ENCODE measurements around the gene ACTN1. TPM values are rescaled to one million over a fixed set of nuclear protein-coding genes. Genes with fewer than 3 reads are reported as not detected.

Gene ACTN1
- polyA plus RNA-seq, 1 of the 3 experiments (the other 2 are of a cell fraction), result 319 TPM

GRCh38 chr14:68879321-68879781 lies 99.8 kb downstream of the ACTN1 start (continued):
- TF ChIP-seq PBX3 (IDR thresholded peaks at IDR 0.05), result no peak
- TF ChIP-seq, protein P1, sequence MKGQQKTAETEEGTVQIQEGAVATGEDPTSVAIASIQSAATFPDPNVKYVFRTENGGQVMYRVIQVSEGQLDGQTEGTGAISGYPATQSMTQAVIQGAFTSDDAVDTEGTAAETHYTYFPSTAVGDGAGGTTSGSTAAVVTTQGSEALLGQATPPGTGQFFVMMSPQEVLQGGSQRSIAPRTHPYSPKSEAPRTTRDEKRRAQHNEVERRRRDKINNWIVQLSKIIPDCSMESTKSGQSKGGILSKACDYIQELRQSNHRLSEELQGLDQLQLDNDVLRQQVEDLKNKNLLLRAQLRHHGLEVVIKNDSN (IDR thresholded peaks at IDR 0.05; ENCODE audit: borderline replicate concordance, low read depth), result no peak
- no peak for TF ChIP-seq CHD2 (IDR thresholded peaks at IDR 0.05; ENCODE audit: low read length, partially characterized antibody)
- TF ChIP-seq RXRA (IDR thresholded peaks at IDR 0.05; ENCODE audit: borderline replicate concordance, low read depth), result no peak
- TF ChIP-seq, protein P2, sequence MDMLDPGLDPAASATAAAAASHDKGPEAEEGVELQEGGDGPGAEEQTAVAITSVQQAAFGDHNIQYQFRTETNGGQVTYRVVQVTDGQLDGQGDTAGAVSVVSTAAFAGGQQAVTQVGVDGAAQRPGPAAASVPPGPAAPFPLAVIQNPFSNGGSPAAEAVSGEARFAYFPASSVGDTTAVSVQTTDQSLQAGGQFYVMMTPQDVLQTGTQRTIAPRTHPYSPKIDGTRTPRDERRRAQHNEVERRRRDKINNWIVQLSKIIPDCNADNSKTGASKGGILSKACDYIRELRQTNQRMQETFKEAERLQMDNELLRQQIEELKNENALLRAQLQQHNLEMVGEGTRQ (IDR thresholded peaks at IDR 0.05; ENCODE audit: borderline replicate concordance, low read depth, low read length), result no peak
- TF ChIP-seq SIN3A (IDR thresholded peaks at IDR 0.05; ENCODE audit: borderline replicate concordance, low read depth, low read length), result no peak
- TF ChIP-seq FOSL2 (IDR thresholded peaks at IDR 0.05; ENCODE audit: borderline replicate concordance, low read depth), result no peak
- TF ChIP-seq FOXJ3 (CRISPR knock-in tag; IDR thresholded peaks at IDR 0.05), result no peak

DNA sequence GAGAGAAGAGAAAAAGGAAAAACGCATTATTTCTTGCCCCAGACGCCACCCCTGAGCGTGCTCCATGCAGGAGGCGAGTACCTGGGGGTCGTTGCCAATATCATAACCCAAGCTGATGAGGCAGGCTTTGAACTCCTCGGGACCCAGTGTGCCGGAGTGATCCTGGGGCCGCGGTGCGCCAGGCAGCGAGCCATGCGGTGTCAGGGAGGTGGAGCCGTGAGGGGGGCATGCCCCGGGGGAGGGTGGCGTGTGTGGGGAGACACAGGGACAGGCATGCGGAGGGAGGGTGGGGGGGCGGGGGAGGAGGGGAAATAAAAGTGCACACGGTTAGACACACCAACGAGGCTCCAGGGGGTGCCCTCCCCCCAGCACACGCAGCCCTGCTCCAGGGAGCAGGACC lies 100.2 kb downstream of the ACTN1 start:
- Histone ChIP-seq H3K4me2 (no peak overlapping the region), H3K79me2 (ENCODE audit: insufficient read depth) (peaks cover 38% of the 10 kb centered on the region; the same call in 1 of the 2 replicates), H3K27me3 (ENCODE audit: insufficient read depth) (no peaks in the 10 kb centered on the region), H3K9me3 (no peaks in the 10 kb centered on the region), H3K4me3 (ENCODE audit: low read depth in 2 of 2, low read length in 1 of 2) (no peak overlapping the region), H4K20me1 (ENCODE audit: insufficient read depth) (peaks cover 8% of the 10 kb centered on the region; the same call in 1 of the 2 replicates), H3F3A (replicated peaks; ENCODE audit: insufficient read depth) (peaks cover 25% of the 10 kb centered on the region), H3K4me1 (ENCODE audit: control insufficient read depth in 1 of 2, insufficient read depth in 2 of 2, low read depth in 1 of 2, low read length in 1 of 2) (no peaks in the 10 kb centered on the region), H3K36me3 (replicated peaks in 1 of 2; ENCODE audit: control insufficient read depth in 1 of 2, insufficient read depth in 2 of 2, low read length in 1 of 2) (peaks cover 77 to 92% of the 10 kb centered on the region in 2 experiments), H2AFZ (ENCODE audit: low read depth) (no peak overlapping the region), H3K27ac (ENCODE audit: low read depth in 2 of 2, low read length in 1 of 2) (no peak overlapping the region), H3K9ac (no peak overlapping the region), H3K9me2 (no peaks in the 10 kb centered on the region)
- no peak for DNase-seq
- WGBS (ENCODE audit: low lambda C conversion rate), result 88% methylated on average over 20 of the region's 20 CpGs
- POLR2A ChIA-PET, result no interaction called here
- CTCF ChIA-PET, result interaction anchor here (2.6 kb wide), 1 partner anchor 15 kb away, joined by 8 read pairs; no protein-coding TSS in a partner anchor
- TF ChIP-seq, protein P2 (IDR thresholded peaks at IDR 0.05; ENCODE audit: borderline replicate concordance, low read depth, low read length), result no peak
- TF ChIP-seq RFX5 (IDR thresholded peaks at IDR 0.05; ENCODE audit: low read length), result no peak
- no peak for TF ChIP-seq SIN3A (IDR thresholded peaks at IDR 0.05; ENCODE audit: borderline replicate concordance, low read depth, low read length)
- TF ChIP-seq FOXM1 (IDR thresholded peaks at IDR 0.05; ENCODE audit: low read depth), result no peak
- TF ChIP-seq MXI1 (IDR thresholded peaks at IDR 0.05; ENCODE audit: low read depth, low read length), result no peak
- no peak for TF ChIP-seq TCF12 (IDR thresholded peaks at IDR 0.05)
- TF ChIP-seq PBX3 (IDR thresholded peaks at IDR 0.05), result no peak
- TF ChIP-seq CHD2 (IDR thresholded peaks at IDR 0.05; ENCODE audit: low read length, partially characterized antibody), result no peak
- TF ChIP-seq RXRA (IDR thresholded peaks at IDR 0.05; ENCODE audit: borderline replicate concordance, low read depth), result no peak
- TF ChIP-seq NRF1 (IDR thresholded peaks at IDR 0.05; ENCODE audit: low read depth, low read length), result no peak
- no peak for TF ChIP-seq REST (IDR thresholded peaks at IDR 0.05; ENCODE audit: low read depth, low read length)
- no peak for TF ChIP-seq EZH2phosphoT487 (IDR thresholded peaks at IDR 0.05; ENCODE audit: borderline replicate concordance, low read depth)
- TF ChIP-seq JUND (IDR thresholded peaks at IDR 0.05), result no peak
- TF ChIP-seq, protein P3, sequence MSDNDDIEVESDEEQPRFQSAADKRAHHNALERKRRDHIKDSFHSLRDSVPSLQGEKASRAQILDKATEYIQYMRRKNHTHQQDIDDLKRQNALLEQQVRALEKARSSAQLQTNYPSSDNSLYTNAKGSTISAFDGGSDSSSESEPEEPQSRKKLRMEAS (IDR thresholded peaks at IDR 0.05; ENCODE audit: low read depth), result no peak
- TF ChIP-seq SMC3 (IDR thresholded peaks at IDR 0.05; ENCODE audit: low read depth, low read length), result no peak
- TF ChIP-seq FOXJ3 (CRISPR knock-in tag; IDR thresholded peaks at IDR 0.05), result no peak
